Measurements from ENCODE around the gene LMF1. TPM values are rescaled to one million over a fixed set of nuclear protein-coding genes. Genes with fewer than 3 reads are reported as not detected.

The LMF1 gene
- total and polyA plus RNA-seq, 2 of the 13 experiments (the other 11 are each of a cell fraction or from before 2014, with no cell fraction given) = 6.8 to 8.5 TPM

GRCh38 chr16:989354-989814 is 18.6 kb upstream of the LMF1 start (continued):
- TF ChIP-seq U2AF1 (optimal IDR thresholded peaks at IDR 0.05; ENCODE audit: low read depth, low read length) (no peak), SNAPC5 (CRISPR knock-in tag; IDR thresholded peaks at IDR 0.05; ENCODE audit: borderline replicate concordance) (no peak)

- no peak overlapping the region for H3K4me3 ChIP-seq (replicated peaks in 1 of 3; ENCODE audit: insufficient read depth in 1 of 3, low read depth in 2 of 3, low read length in 3 of 3)
- 29% methylated on average over 10 of the region's 35 CpGs for WGBS (ENCODE audit: low lambda C conversion rate)
- in situ Hi-C loops (cut with HindIII; ENCODE audit: extremely low pct_ligation_motif_present, low pct_unique_long_range_greater_than_20kb) = no loop called here
- H4K20me1 ChIP-seq (ENCODE audit: insufficient read depth, low read length) = no peaks in the 10 kb centered on the region
- no peaks in the 10 kb centered on the region for H3K79me2 ChIP-seq (ENCODE audit: insufficient read depth, low read length)
- no TSS peak for BruUV-seq (replicated peaks)
- H3K9me3 ChIP-seq (ENCODE audit: low read length) = no peaks in the 10 kb centered on the region
- ChIA-PET POLR2A (no interaction called here), CTCF (ENCODE audit: low intra/inter-chr PET ratio, low total read pairs) (no interaction called here)
- H3K27me3 ChIP-seq (ENCODE audit: control insufficient read depth in 1 of 2, insufficient read depth in 2 of 2, low read length in 2 of 2) = peaks cover 16 to 84% of the 10 kb centered on the region in 2 experiments
- DNase-seq (ENCODE audit: low spot score) (no peak), FAIRE-seq (no peak), ATAC-seq (no peak)
- no peaks in the 10 kb centered on the region for H3K36me3 ChIP-seq (replicated peaks in 1 of 2; ENCODE audit: control insufficient read depth in 1 of 2, insufficient read depth in 2 of 2, low read length in 2 of 2)
- TF ChIP-seq GPN1 (CRISPR knock-in tag; IDR thresholded peaks at IDR 0.05; ENCODE audit: borderline replicate concordance) = no peak
- no peak for TF ChIP-seq ZFAT (CRISPR knock-in tag; conservative IDR thresholded peaks at IDR 0.05)
- TF ChIP-seq EZH2 (conservative IDR thresholded peaks at IDR 0.05; ENCODE audit: low read depth, low read length) = 0 out of 2 replicates have a peak, but pooled peaks have one; percentile 13
- TF ChIP-seq THAP11 (CRISPR knock-in tag; IDR thresholded peaks at IDR 0.05) = no peak
- no peak for TF ChIP-seq RNF2 (conservative IDR thresholded peaks at IDR 0.05; ENCODE audit: low read depth)
- TF ChIP-seq PPARG (CRISPR knock-in tag; conservative IDR thresholded peaks at IDR 0.05) = no peak
- no peak for TF ChIP-seq TERF1 (CRISPR knock-in tag; IDR thresholded peaks at IDR 0.05)
- no peak for TF ChIP-seq KDM5A (IDR thresholded peaks at IDR 0.05; ENCODE audit: borderline replicate concordance, low read length)
- H3K4me2 ChIP-seq (ENCODE audit: low read depth, low read length) = no peak overlapping the region
- H3K9ac ChIP-seq (ENCODE audit: insufficient read depth, low read depth, low read length) = no peak overlapping the region
- intact Hi-C loops (cut with micrococcal nuclease; ENCODE audit: unreplicated experiment) = no loop called here
- no peak overlapping the region for H2AFZ ChIP-seq (ENCODE audit: low read length)
- H3K27ac ChIP-seq (ENCODE audit: extremely low read length, insufficient read depth, low read length) = no peak overlapping the region
- H3K4me1 ChIP-seq (ENCODE audit: insufficient read depth, low read length) = no peaks in the 10 kb centered on the region
Measured at GRCh38 chr16:988471-989353, 17.9 kb upstream of the LMF1 start.

All from HepG2 (cell line).